ENCODE data around the gene ADGRL3. TPM values are rescaled to one million over a fixed set of nuclear protein-coding genes. Genes with fewer than 3 reads are reported as not detected.

Gene ADGRL3
- total RNA-seq, 1 donor from 2014 or later: 45.9 TPM

DNA sequence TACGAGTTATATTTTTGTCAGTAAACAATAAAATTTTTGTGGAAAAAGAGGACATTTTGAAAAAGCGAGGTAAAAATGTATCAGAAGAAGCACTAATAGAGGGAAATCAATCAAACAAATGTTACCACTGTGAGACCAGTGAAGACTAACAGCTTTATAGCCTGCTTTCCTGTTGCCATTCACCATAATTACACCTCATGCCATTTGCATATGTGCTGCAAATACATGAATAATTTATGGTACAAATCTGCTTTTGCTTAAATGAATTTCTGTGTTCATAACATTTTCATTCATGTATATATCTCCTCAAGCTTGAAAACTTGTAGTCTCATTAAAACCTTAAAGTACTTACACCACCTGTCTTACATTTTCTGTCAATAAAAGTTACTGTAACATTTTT is 830.8 kb downstream of the ADGRL3 start:
- ATAC-seq: no peak
- intact Hi-C loops (cut with DNase I): no loop called here

GRCh38 chr4:62037571-62037970 is 837.4 kb downstream of the ADGRL3 start:
- intact Hi-C loops (cut with DNase I): no loop called here
- ATAC-seq (no peak), DNase-seq (ENCODE audit: low spot score) (no peak)

More for the DNA sequence above, 830.8 kb downstream of the ADGRL3 start:
- no peak for DNase-seq (ENCODE audit: low spot score)

GRCh38 chr4:62051332-62051731 is 851.2 kb downstream of the ADGRL3 start:
- ATAC-seq: no peak
- DNase-seq (ENCODE audit: low spot score): no peak
- intact Hi-C loops (cut with DNase I): no loop called here

DNA sequence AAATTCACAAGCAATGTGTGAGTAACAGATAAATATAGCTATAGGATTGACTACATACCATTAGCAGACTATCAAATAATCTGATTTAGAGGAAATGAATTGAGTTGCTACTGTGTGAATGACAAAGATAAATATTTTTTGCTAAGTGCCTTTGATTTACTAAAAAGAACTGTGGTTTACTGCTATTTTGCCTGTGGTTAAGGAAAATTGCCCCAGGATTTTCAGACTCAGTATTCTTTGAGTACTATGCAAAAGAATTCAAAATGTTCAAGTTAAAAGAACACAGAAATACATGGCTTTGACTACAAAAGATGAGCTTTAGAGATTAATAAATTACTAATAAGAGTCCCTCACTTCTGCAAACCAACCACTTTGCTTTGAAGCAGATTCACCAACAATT is 853.8 kb downstream of the ADGRL3 start:
- intact Hi-C loops (cut with DNase I): no loop called here
- ATAC-seq (no peak), DNase-seq (ENCODE audit: low spot score) (no peak)

DNA sequence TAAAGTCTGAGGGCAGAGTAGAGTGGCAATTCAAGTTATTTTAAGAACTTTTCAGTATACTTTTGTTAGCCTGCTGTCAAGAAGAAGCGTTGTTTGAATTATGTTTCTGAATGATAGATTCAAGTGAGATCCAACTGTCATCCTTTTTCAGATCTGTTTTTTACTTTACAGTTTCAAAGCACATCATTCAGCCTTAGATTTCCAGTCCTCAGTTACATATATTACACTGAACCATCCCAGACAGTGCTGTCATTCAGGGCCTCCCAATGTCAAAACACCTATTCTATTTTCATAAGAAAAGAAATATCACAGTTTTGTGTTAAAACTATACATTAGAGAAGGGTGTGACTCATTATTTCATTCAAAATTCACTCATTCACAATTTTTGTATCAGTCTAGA is 856.9 kb downstream of the ADGRL3 start:
- intact Hi-C loops (cut with DNase I): no loop called here
- no peak for ATAC-seq
- no peak for DNase-seq (ENCODE audit: low spot score)

GRCh38 chr4:62058571-62058970 is 858.4 kb downstream of the ADGRL3 start:
- DNase-seq (ENCODE audit: low spot score): no peak
- intact Hi-C loops (cut with DNase I): no loop called here
- ATAC-seq: no peak

DNA sequence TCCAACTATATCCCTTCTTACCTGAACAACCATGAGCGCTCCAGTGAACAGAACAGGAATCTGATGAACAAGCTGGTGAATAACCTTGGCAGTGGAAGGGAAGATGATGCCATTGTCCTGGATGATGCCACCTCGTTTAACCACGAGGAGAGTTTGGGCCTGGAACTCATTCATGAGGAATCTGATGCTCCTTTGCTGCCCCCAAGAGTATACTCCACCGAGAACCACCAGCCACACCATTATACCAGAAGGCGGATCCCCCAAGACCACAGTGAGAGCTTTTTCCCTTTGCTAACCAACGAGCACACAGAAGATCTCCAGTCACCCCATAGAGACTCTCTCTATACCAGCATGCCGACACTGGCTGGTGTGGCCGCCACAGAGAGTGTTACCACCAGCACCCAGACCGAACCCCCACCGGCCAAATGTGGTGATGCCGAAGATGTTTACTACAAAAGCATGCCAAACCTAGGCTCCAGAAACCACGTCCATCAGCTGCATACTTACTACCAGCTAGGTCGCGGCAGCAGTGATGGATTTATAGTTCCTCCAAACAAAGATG is 870.2 kb downstream of the ADGRL3 start:
- intact Hi-C loops (cut with DNase I): no loop called here
- DNase-seq (ENCODE audit: low spot score): no peak
- ATAC-seq: no peak

- no peak for ATAC-seq
- intact Hi-C loops (cut with DNase I): no loop called here
- DNase-seq (ENCODE audit: low spot score): no peak
These were observed 875.0 kb downstream of the ADGRL3 start for GRCh38 chr4:62075089-62075488.

- ATAC-seq (no peak), DNase-seq (ENCODE audit: low spot score) (no peak)
- intact Hi-C loops (cut with DNase I): no loop called here
These were observed 875.4 kb downstream of the ADGRL3 start for GRCh38 chr4:62075521-62075920.

- DNase-seq (ENCODE audit: low spot score) (no peak), ATAC-seq (no peak)
- intact Hi-C loops (cut with DNase I): no loop called here
These were observed 877.3 kb downstream of the ADGRL3 start for GRCh38 chr4:62077406-62077805.

GRCh38 chr4:62080431-62080830 is 880.3 kb downstream of the ADGRL3 start:
- no peak for ATAC-seq
- no peak for DNase-seq (ENCODE audit: low spot score)

DNA sequence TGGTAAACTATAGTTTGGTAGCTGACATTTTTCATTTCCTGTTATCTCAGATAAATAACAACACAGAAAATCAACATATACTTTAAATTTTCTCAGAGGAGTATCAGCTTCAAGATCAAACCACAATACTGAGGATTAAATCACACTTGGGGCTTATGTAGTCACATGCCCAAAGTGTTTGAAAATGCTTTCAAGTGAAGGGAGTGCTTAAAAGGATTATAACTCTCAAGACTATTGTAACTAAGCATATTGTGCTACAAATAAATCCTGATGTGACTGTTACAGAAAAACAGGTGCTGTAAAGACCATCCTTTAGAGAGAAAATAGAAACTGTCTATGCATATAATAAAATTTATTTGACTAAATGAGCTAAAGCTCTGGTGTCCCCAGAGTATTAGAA is 887.6 kb downstream of the ADGRL3 start:
- intact Hi-C loops (cut with DNase I): no loop called here
- no peak for ATAC-seq
- no peak for DNase-seq (ENCODE audit: low spot score)

More at GRCh38 chr4:62080431-62080830, 880.3 kb downstream of the ADGRL3 start:
- intact Hi-C loops (cut with DNase I): no loop called here

- ATAC-seq (no peak), DNase-seq (ENCODE audit: low spot score) (no peak)
- intact Hi-C loops (cut with DNase I): no loop called here
These were observed 893.6 kb downstream of the ADGRL3 start for GRCh38 chr4:62093735-62094134.

DNA sequence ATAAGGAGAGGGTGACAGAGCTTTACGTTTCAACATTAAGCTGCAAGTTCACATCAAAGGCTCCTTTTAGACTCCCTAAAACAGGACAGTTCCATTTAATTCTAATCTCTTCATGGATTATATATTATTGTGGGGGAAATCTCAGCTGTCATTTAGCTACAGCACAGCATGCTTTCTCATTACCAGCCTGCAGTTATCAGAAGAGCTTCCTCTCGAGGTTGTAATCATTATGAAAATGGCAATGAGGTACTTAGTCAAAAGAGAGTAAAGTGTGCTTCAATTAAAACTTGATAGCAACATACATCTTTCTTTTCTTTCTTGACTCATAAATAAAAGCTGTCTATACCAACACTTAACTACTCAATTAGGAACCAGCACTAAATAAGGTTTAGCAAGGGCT is 896.8 kb downstream of the ADGRL3 start:
- DNase-seq (ENCODE audit: low spot score) (no peak), ATAC-seq (no peak)
- intact Hi-C loops (cut with DNase I): no loop called here

DNA sequence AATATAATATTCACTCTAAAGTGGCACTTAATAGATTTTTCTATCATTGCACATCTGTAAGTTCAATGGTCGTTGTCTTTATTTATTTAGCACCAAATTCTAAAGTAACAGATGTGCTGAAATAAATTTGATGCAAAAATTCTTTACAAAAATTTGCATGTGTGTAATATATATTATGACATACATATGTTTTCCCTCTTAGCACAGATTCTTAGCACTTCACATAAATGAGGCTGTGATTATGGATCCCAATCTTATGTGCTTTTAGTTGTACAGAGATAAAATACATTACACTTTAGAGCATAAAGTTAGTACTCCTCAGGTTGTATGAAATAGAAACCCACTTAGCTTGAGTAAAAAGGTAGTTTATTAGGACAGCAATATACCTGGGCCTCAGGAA is 915.1 kb downstream of the ADGRL3 start:
- intact Hi-C loops (cut with DNase I): no loop called here
- no peak for ATAC-seq

GRCh38 chr4:62117886-62118285 is 917.8 kb downstream of the ADGRL3 start:
- ATAC-seq: no peak
- no peak for DNase-seq (ENCODE audit: low spot score)
- intact Hi-C loops (cut with DNase I): no loop called here

More for the DNA sequence above, 915.1 kb downstream of the ADGRL3 start:
- DNase-seq (ENCODE audit: low spot score): no peak

DNA sequence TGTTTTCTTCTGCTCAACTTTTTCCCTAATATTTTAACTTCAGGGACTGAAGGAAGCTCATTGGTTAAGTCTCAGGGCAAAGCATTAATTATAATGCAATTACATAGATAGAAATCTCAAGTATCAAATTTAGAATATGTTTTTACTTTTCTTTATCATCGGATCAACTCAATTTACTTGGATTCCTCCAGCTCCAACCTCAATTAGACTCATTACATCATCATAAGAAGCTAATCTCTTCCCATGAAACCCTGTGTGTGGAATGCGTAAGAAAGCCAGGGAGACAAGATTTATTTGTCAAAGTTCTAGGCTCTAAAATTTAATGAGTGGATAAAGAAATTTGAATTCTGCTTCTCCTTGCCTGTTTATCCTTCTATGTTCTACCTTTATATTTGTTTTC is 918.4 kb downstream of the ADGRL3 start:
- intact Hi-C loops (cut with DNase I): no loop called here
- DNase-seq (ENCODE audit: low spot score): no peak

GRCh38 chr4:62119195-62119594 is 919.1 kb downstream of the ADGRL3 start:
- intact Hi-C loops (cut with DNase I): no loop called here
- no peak for ATAC-seq

More for the DNA sequence above, 918.4 kb downstream of the ADGRL3 start:
- ATAC-seq: no peak

GRCh38 chr4:62126064-62126732 is 926.1 kb downstream of the ADGRL3 start:
- ATAC-seq (no peak), DNase-seq (ENCODE audit: low spot score) (no peak)
- intact Hi-C loops (cut with DNase I): no loop called here

More at GRCh38 chr4:62119195-62119594, 919.1 kb downstream of the ADGRL3 start:
- DNase-seq (ENCODE audit: low spot score): no peak
